PC-3 (cell line): Measurements from ENCODE around the gene MAGI1.

ENCODE experiments used
- EZH2 ChIP-seq: fragments of 300-600 bp; sonication (generic); IDR thresholded peaks from one replicate; pipeline ENCODE4 v1.6.1; 2017; ENCODE audit warnings: antibody characterized with exemption, mild to moderate bottlenecking, low read length; ENCODE audit not compliant: unreplicated experiment
- EZH2phosphoT487 ChIP-seq: fragments of 300-600 bp; sonication (generic); IDR thresholded peaks from 2 replicates; pipeline ENCODE4 v1.6.1; 2018; ENCODE audit warnings: mild to moderate bottlenecking, antibody characterized with exemption, low read length, borderline replicate concordance
- TF ChIP-seq, protein P1 (sequence below): fragments of 300-600 bp; sonication (generic); conservative IDR thresholded peaks from 2 replicates; pipeline ENCODE4 v1.5.1; 2017; ENCODE audit warnings: antibody characterized with exemption, low read depth, mild to moderate bottlenecking, low read length

DNA sequence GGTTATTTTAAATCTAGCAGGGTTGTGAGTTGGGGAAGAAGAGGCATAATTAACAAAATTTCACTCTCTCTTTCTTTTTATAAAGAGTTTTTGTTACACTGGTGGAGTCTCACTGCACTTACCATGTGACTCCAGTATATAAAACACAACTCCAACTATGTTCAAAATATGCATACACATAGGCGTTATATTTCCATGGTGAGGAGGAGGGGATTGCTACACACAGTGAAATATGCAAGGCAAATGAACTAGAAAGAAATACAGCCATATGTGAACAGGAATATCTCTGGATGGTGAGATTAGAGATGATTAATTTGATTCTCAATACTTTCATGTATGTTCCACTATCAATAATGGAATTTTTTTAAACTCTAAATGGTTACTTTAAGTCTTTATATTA is 385.0 kb downstream of the MAGI1 start:
- TF ChIP-seq, protein P1, sequence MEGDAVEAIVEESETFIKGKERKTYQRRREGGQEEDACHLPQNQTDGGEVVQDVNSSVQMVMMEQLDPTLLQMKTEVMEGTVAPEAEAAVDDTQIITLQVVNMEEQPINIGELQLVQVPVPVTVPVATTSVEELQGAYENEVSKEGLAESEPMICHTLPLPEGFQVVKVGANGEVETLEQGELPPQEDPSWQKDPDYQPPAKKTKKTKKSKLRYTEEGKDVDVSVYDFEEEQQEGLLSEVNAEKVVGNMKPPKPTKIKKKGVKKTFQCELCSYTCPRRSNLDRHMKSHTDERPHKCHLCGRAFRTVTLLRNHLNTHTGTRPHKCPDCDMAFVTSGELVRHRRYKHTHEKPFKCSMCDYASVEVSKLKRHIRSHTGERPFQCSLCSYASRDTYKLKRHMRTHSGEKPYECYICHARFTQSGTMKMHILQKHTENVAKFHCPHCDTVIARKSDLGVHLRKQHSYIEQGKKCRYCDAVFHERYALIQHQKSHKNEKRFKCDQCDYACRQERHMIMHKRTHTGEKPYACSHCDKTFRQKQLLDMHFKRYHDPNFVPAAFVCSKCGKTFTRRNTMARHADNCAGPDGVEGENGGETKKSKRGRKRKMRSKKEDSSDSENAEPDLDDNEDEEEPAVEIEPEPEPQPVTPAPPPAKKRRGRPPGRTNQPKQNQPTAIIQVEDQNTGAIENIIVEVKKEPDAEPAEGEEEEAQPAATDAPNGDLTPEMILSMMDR = no peak
- no peak for TF ChIP-seq EZH2
- TF ChIP-seq EZH2phosphoT487 = no peak
